HFFc6 (cell line): ENCODE data around the gene CFAP251. TPM values are rescaled to one million over a fixed set of nuclear protein-coding genes. Genes with fewer than 3 reads are reported as not detected.

Experiments
- DNase-seq: peaks from one replicate; pipeline ENCODE4 v3.0.0-alpha.2; 2018
- H3K27ac Mint-ChIP-seq: 2 replicates; pipeline ENCODE4 v1.8.0; 2020; ENCODE audit warnings: mild to moderate bottlenecking, mixed read lengths
- H3K27me3 Mint-ChIP-seq: 2 replicates; pipeline ENCODE4 v1.8.0; 2021; ENCODE audit warnings: mild to moderate bottlenecking, moderate library complexity, mixed read lengths; ENCODE audit not compliant: insufficient read depth
- H3K36me3 Mint-ChIP-seq: 2 replicates; pipeline ENCODE4 v1.8.0; 2021; ENCODE audit warnings: low read depth, mixed read lengths
- H3K4me1 Mint-ChIP-seq: 2 replicates; pipeline ENCODE4 v1.8.0; 2020; ENCODE audit warnings: low read depth, mixed read lengths
- H3K4me3 Mint-ChIP-seq: 2 replicates; pipeline ENCODE4 v1.8.0; 2020; ENCODE audit warnings: mild to moderate bottlenecking, moderate library complexity, mixed read lengths
- H3K9me3 Mint-ChIP-seq: 2 replicates; pipeline ENCODE4 v1.8.0; 2020; ENCODE audit warnings: mild to moderate bottlenecking, mixed read lengths
- CTCF ChIP-seq: fragments of 200-600 bp; sonication (generic); IDR thresholded peaks from 2 replicates; pipeline ENCODE4 v1.5.0; 2021; ENCODE audit warnings: antibody characterized with exemption, mild to moderate bottlenecking
- total RNA-seq, 6 experiments: library from RNA; stranded (reverse); fragmentation: NEBNext Ultra II Directional; extraction: Animal tissue kit (Norgen Biotek cat#: 25700); gene quantifications; 2 replicates in 1 of 6; 3 replicates in 5 of 6; pipeline ENCODE4 v1.2.3, GENCODE V29; 2021

Gene CFAP251
- total RNA-seq, 6 experiments from 2014 or later = 0.66 to 4.2 (median 3.3) TPM

- no peak for TF ChIP-seq CTCF
- Mint-ChIP-seq H3K27ac (no peak overlapping the region), H3K4me3 (no peak overlapping the region), H3K4me1 (peaks cover 21% of the 10 kb centered on the region), H3K36me3 (no peaks in the 10 kb centered on the region), H3K9me3 (no peaks in the 10 kb centered on the region), H3K27me3 (peaks cover 2% of the 10 kb centered on the region; the same call in 1 of the 2 replicates)
- DNase-seq = no peak
Observed at GRCh38 chr12:121990114-121990647, 71.8 kb downstream of the CFAP251 start.

GRCh38 chr12:121990692-121991603, 72.6 kb downstream of the CFAP251 start:
- H3K4me1 Mint-ChIP-seq = peaks cover 25% of the 10 kb centered on the region
- TF ChIP-seq CTCF = no peak
- peaks cover 1% of the 10 kb centered on the region; the same call in 1 of the 2 replicates for H3K27me3 Mint-ChIP-seq
- DNase-seq = peak; percentile 24
- H3K9me3 Mint-ChIP-seq = no peaks in the 10 kb centered on the region
- no peaks in the 10 kb centered on the region for H3K36me3 Mint-ChIP-seq
- H3K27ac Mint-ChIP-seq = peak overlapping the region; percentile 97
- no peak overlapping the region for H3K4me3 Mint-ChIP-seq

- TF ChIP-seq CTCF = no peak
- H3K27me3 Mint-ChIP-seq = no peaks in the 10 kb centered on the region
- H3K27ac Mint-ChIP-seq = peak overlapping the region; percentile 97
- peak; percentile 98 for DNase-seq
- H3K4me3 Mint-ChIP-seq = peak overlapping the region; percentile 75
- no peaks in the 10 kb centered on the region for H3K36me3 Mint-ChIP-seq
- no peaks in the 10 kb centered on the region for H3K9me3 Mint-ChIP-seq
- H3K4me1 Mint-ChIP-seq = peaks cover 38% of the 10 kb centered on the region
Observed at GRCh38 chr12:121992059-121992879, 73.9 kb downstream of the CFAP251 start.

- no peak for TF ChIP-seq CTCF
- H3K4me1 Mint-ChIP-seq = peaks cover 27% of the 10 kb centered on the region
Observed at GRCh38 chr12:121996050-121996944, 77.9 kb downstream of the CFAP251 start.

More at GRCh38 chr12:121996050-121996944, 77.9 kb downstream of the CFAP251 start:
- Mint-ChIP-seq H3K27ac (no peak overlapping the region), H3K27me3 (no peaks in the 10 kb centered on the region), H3K4me3 (no peak overlapping the region), H3K9me3 (peaks cover 9% of the 10 kb centered on the region; the same call in 1 of the 2 replicates), H3K36me3 (peaks cover 7% of the 10 kb centered on the region)
- no peak for DNase-seq
